Hematopoietic multipotent progenitor cell treated with erythropoietin and hydrocortisone succinate and interleukin-3 and kit ligand, for 8 days (in vitro differentiated cells): Measurements from ENCODE around the gene PRR33.

ENCODE experiments used
- DNase-seq: peaks from one replicate; pipeline ENCODE4 v3.0.0-alpha.2; 2015

The PRR33 gene

DNA sequence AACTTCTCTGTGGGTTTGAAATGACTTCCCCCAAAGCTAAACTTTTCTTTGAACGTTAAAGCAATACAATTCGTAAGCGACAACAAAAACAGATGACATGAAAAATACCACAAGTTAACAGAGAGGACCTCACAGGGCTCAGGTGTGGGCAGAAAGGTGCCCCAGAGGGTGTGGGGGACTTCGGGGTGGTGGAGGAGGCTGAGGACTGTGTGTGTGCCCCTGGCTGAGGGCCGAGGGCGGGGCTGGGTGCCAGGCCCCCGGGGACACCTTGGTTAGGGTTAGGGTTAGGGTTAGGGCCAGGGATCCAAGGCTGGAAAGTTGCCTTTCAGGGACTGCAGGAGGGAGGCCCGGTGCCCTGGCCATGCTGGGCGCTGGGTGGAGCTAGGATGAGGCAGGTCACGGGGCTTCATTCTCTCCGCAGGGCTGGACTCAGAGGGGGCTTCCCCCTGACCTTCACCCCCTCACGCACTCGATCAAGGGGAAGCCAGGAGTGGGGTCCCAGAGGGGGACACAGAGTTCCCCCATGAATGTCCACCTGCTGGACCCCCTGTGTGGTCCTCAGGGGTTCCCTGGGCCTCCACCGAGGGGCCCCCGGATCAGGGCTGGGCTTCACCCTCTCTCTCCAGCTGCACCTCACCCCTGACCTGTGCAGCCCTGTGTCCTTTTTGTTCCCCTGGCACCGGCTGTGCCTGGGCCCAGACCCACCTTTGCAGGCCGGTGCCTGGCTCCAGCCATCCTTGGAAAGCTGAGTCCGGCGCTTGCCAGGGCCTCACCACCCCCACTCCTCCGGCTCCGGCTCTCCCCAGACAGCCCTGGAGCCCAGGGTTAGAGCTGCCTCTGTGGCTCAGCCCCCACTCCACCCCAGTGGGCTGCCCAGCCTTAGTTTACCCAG, 45.9 kb downstream of the PRR33 start:
- DNase-seq, result no peak

GRCh38 chr11:1845095-1845429, 46.6 kb downstream of the PRR33 start:
- no peak for DNase-seq

DNA sequence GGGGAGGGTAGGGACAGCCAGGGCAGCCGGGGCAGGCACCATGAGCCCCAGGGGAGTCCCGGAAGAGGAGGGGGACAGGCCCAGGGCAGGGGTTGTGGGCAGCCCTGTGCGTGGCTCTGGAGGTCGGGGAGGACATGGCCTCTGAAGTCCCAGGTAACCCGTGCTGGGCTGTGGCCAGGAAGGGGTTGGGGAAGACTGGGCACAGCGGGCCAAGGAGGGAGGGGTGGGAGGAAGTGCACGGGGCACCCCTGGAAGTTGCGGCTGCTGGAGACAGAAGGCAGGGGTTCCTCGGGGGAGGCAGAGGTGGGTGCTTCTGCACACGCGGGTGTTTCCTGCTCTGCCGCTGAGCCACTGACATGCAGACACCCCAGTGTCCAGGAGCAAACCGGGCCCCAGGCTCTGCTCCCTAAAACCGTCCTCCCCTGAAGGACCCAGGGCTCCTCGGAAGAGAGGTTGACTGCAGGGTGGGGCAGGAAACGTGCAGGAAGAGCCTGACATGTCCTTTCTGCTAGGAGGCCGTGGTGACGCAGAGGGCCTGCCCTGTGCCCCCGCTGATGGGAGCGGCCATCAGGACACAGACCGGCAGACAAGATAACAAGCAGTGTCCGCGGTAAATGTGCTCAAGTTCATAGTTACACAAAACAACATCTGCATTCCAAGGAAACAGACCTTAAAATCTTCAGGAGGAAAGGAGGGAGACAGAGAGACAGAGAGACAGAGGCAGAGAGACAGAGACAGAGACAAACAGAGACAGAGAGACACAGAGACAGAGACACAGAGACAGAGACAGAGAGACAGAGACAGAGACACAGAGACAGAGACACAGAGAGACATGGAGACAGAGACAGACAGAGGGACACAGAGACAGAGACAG, 47.2 kb downstream of the PRR33 start:
- peak; percentile 96 for DNase-seq

- DNase-seq, result no peak
Measured at GRCh38 chr11:1843796-1844195, 47.9 kb downstream of the PRR33 start.

- DNase-seq, result no peak
Measured at GRCh38 chr11:1843098-1843473, 48.6 kb downstream of the PRR33 start.

- peak; percentile 57 for DNase-seq
Measured at GRCh38 chr11:1842149-1843097, 49.3 kb downstream of the PRR33 start.

GRCh38 chr11:1841511-1842148, 50.1 kb downstream of the PRR33 start:
- DNase-seq, result no peak

GRCh38 chr11:1840780-1841480, 50.8 kb downstream of the PRR33 start:
- no peak for DNase-seq

- DNase-seq, result no peak
Measured at GRCh38 chr11:1839924-1840779, 51.5 kb downstream of the PRR33 start.

GRCh38 chr11:1839204-1839923, 52.3 kb downstream of the PRR33 start:
- DNase-seq, result no peak

DNA sequence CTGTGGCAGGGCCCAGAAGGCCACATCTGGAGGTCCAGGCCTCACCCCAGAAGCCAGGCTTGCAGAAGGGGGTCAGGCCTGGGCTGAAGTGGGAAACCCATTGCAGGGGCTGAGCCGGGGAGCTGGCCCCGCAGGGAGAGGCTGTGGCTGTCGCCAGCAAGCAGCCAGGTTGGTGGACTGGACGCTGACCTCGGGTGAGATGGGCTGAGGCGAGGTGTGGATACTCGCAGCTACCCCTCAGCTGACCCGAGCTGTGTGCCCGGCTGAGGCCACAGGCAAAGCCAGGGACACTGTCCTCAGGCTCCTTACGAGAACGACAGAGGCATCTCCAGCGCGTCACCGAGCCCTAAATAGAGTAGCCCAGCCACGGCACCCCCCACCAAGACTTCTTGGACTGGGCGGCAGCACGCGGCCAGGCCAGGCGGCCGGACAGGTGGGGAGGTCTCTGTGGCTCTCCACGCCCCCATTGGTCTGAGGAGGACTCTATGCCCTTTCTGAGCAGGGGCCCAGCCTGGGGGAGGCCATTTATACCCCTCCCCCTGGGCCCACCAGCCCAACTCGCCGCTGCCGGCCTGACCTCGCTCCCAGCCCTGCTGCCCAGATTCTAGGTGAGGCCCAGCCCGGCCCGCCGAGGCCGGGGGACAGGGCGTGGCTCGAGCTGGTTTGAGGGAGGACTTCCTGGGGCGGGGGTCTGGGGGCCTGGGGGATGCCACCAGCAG, 53.1 kb downstream of the PRR33 start, which contains the start of gene TNNI2:
TNNI2 (plus strand) TSS at position 556 of the 719 bp plus-strand sequence. CDS start 716 bp downstream, outside the sequence.
- DNase-seq, result no peak
